Loucy (cell line): ENCODE measurements around the gene GORASP2.
A peak's percentile ranks its signal among the peaks of the same experiment; 100 is the strongest.

Source experiments
- H2AFZ ChIP-seq: fragments of 200-600 bp; sonication (generic); 2 replicates; pipeline ENCODE4 v1.6.0; 2016; ENCODE audit warnings: antibody characterized with exemption, mild to moderate bottlenecking, low read length, moderate library complexity
- H3F3A ChIP-seq: fragments of 200-600 bp; 2 replicates; pipeline ENCODE4 v1.6.0; 2016; ENCODE audit warnings: antibody characterized with exemption, low read depth, mild to moderate bottlenecking
- H3K27me3 ChIP-seq: fragments of 200-600 bp; sonication (generic); 2 replicates; pipeline ENCODE4 v1.6.1; 2014; ENCODE audit warnings: low read length, mild to moderate bottlenecking; ENCODE audit not compliant: insufficient read depth, poor library complexity, severe bottlenecking
- H3K36me3 ChIP-seq: fragments of 200-600 bp; sonication (generic); 2 replicates; pipeline ENCODE4 v1.6.1; 2016; ENCODE audit warnings: low read length; ENCODE audit not compliant: insufficient read depth
- H3K4me1 ChIP-seq: fragments of 200-600 bp; sonication (generic); 2 replicates; pipeline ENCODE4 v1.5.1; 2014; ENCODE audit warnings: low read length, mild to moderate bottlenecking; ENCODE audit not compliant: insufficient read depth, poor library complexity, severe bottlenecking
- H3K4me2 ChIP-seq: fragments of 200-600 bp; sonication (generic); 2 replicates; pipeline ENCODE4 v1.6.0; 2014; ENCODE audit warnings: antibody characterized with exemption, low read length, low read depth, mild to moderate bottlenecking; ENCODE audit not compliant: poor library complexity, severe bottlenecking
- H3K4me3 ChIP-seq: fragments of 200-600 bp; sonication (generic); 2 replicates; pipeline ENCODE4 v1.5.1; 2014; ENCODE audit warnings: low read length, mild to moderate bottlenecking, mixed read lengths; ENCODE audit not compliant: poor library complexity, severe bottlenecking
- H3K79me2 ChIP-seq: fragments of 200-600 bp; sonication (generic); 2 replicates; pipeline ENCODE4 v1.6.1; 2014; ENCODE audit warnings: low read length; ENCODE audit not compliant: insufficient read depth
- H3K9ac ChIP-seq: fragments of 200-600 bp; sonication (generic); 2 replicates; pipeline ENCODE4 v1.6.0; 2014; ENCODE audit warnings: mild to moderate bottlenecking, low read depth, low read length, moderate library complexity; ENCODE audit not compliant: poor library complexity, severe bottlenecking
- H3K9me2 ChIP-seq: fragments of 200-600 bp; sonication (generic); replicated peaks from 2 replicates; pipeline ENCODE4 v1.6.1; 2016; ENCODE audit warnings: low read depth, low read length, mixed read lengths
- H3K9me3 ChIP-seq: fragments of 200-600 bp; sonication (generic); 2 replicates; pipeline ENCODE4 v1.6.1; 2014; ENCODE audit warnings: mild to moderate bottlenecking, antibody characterized with exemption, low read length, low read depth; ENCODE audit not compliant: insufficient read depth
- H4K20me1 ChIP-seq: fragments of 200-600 bp; sonication (generic); 2 replicates; pipeline ENCODE4 v1.6.0; 2014; ENCODE audit warnings: antibody characterized with exemption, low read length, mild to moderate bottlenecking; ENCODE audit not compliant: insufficient read depth, poor library complexity, severe bottlenecking
- EZH2phosphoT487 ChIP-seq: fragments of 200-600 bp; IDR thresholded peaks from 2 replicates; pipeline ENCODE4 v1.6.1; 2018; ENCODE audit warnings: antibody characterized with exemption, mild to moderate bottlenecking, moderate library complexity, borderline replicate concordance
- TF ChIP-seq, protein P1 (sequence below): fragments of 200-600 bp; sonication (generic); conservative IDR thresholded peaks from 2 replicates; pipeline ENCODE4 v1.5.1; 2014; ENCODE audit warnings: mild to moderate bottlenecking, antibody characterized with exemption, low read length

Gene GORASP2

DNA sequence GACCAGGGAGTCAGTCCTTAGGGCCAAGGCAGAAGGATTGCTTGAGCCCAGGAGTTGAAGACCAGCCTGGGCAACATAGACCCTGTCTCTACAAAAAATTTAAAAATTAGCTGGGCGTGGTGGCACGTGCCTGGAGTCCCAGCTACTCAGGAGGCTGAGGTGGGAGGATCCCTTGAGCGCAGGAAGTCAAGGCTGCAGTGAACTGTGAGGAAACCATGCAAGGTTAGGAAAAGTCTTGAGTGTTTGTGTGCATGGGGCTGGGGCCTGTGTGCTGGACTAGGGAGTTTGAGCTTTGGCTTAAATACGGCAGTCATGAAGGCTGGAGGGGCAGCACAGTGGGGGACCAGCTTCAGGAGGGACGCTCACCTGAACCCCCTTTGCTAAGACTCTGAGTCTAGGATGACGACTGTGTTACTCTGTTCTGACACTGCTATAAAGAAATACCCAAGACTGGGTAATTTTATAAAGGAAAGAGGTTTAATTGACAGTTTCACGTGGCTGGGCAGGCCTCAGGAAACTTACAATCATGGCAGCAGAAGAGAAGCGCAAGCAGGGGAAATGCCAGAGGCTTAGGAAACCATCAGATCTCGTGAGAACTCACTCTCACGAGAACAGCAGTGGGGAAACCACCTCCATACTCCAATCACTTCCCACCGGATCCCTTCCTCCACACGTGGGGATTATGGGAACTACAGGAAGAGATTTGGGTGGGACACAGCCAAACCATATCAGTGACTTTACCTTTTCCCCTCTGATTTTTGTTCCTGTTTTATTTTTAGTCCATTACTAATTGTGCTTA, 39.4 kb downstream of the GORASP2 start:
- Histone ChIP-seq H3K27me3 (no peaks in the 10 kb centered on the region), H3K4me3 (no peak overlapping the region), H3K9ac (no peak overlapping the region), H3K4me1 (peaks cover 14% of the 10 kb centered on the region), H3K4me2 (no peak overlapping the region), H3K36me3 (peaks cover 49% of the 10 kb centered on the region), H3K79me2 (no peaks in the 10 kb centered on the region), H2AFZ (no peak overlapping the region), H3K9me2 (no peaks in the 10 kb centered on the region), H3F3A (0 out of 2 replicates have a peak, but pooled peaks cover 7% of the 10 kb centered on the region), H4K20me1 (no peaks in the 10 kb centered on the region), H3K9me3 (no peaks in the 10 kb centered on the region)
- TF ChIP-seq, protein P1, sequence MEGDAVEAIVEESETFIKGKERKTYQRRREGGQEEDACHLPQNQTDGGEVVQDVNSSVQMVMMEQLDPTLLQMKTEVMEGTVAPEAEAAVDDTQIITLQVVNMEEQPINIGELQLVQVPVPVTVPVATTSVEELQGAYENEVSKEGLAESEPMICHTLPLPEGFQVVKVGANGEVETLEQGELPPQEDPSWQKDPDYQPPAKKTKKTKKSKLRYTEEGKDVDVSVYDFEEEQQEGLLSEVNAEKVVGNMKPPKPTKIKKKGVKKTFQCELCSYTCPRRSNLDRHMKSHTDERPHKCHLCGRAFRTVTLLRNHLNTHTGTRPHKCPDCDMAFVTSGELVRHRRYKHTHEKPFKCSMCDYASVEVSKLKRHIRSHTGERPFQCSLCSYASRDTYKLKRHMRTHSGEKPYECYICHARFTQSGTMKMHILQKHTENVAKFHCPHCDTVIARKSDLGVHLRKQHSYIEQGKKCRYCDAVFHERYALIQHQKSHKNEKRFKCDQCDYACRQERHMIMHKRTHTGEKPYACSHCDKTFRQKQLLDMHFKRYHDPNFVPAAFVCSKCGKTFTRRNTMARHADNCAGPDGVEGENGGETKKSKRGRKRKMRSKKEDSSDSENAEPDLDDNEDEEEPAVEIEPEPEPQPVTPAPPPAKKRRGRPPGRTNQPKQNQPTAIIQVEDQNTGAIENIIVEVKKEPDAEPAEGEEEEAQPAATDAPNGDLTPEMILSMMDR: no peak
- TF ChIP-seq EZH2phosphoT487: no peak

DNA sequence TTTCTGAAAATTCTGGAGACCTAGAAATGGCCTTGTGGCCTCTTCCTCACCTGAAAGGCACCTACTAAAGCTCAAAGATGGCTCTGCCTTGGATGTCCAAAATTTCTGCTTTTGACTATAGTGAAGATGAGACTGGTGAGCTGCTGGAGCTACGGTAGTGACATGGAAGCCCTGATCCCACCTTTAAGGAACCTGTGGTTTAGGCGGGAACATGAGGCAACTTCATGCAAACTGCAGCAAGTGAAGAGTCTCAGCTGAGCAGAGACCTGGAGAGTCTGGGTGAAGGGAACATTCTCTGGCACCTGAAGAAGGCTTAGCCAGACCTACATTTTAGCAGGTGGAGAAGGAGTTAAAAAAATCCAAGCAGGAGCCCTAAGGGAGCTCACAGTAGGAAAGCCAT, 40.0 kb downstream of the GORASP2 start:
- Histone ChIP-seq H3K9ac (no peak overlapping the region), H3K4me2 (no peak overlapping the region), H3K27me3 (no peaks in the 10 kb centered on the region), H3K4me1 (peaks cover 14% of the 10 kb centered on the region), H2AFZ (no peak overlapping the region), H3F3A (0 out of 2 replicates have a peak, but pooled peaks cover 7% of the 10 kb centered on the region), H3K79me2 (no peaks in the 10 kb centered on the region), H3K4me3 (no peak overlapping the region), H3K9me2 (no peaks in the 10 kb centered on the region), H4K20me1 (no peaks in the 10 kb centered on the region), H3K9me3 (no peaks in the 10 kb centered on the region), H3K36me3 (peaks cover 42% of the 10 kb centered on the region)
- TF ChIP-seq, protein P1: no peak
- TF ChIP-seq EZH2phosphoT487: no peak

DNA sequence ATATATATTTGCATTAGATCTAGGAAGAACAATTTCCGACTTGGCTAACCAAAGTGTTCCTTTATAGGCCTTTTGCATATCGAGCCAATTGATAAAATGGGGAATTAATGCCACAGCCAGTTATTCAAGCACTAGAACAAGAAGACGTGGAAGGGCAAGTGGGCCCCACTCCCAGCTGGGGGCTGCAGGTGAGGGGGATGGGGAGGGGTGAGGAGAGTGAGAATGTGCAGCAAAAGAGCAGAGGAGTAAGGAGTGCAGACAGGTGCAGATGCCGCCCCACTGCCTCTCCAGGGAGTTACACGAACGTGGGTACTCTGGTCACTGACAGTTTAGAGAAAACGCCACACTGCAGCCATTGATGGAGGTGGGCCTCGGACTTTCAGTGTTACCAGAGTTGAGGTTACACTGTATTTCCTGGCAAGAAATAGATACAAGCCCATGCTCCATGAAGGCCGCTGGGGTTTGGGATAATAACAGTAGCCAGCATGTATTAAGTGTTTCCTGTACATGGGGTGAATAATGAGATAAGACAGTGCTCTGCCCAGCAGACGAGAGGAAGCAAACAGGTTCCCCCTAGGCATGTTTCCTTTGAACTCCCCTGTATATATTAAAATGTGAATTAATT, 40.9 kb downstream of the GORASP2 start:
- Histone ChIP-seq H3K36me3 (peaks cover 33% of the 10 kb centered on the region), H3K79me2 (no peaks in the 10 kb centered on the region), H4K20me1 (no peaks in the 10 kb centered on the region), H3F3A (0 out of 2 replicates have a peak, but pooled peaks cover 7% of the 10 kb centered on the region), H3K9me3 (no peaks in the 10 kb centered on the region), H3K27me3 (no peaks in the 10 kb centered on the region), H3K9me2 (no peaks in the 10 kb centered on the region), H3K9ac (no peak overlapping the region), H3K4me2 (peak overlapping the region; percentile 15), H2AFZ (no peak overlapping the region), H3K4me1 (peaks cover 14% of the 10 kb centered on the region), H3K4me3 (no peak overlapping the region)
- no peak for TF ChIP-seq EZH2phosphoT487
- TF ChIP-seq, protein P1: no peak
